Measurements from ENCODE around the gene SIGLEC1. TPM values are rescaled to one million over a fixed set of nuclear protein-coding genes. Genes with fewer than 3 reads are reported as not detected.

The SIGLEC1 gene
- total and polyA plus RNA-seq, 2 of the 4 experiments (the other 2 are of a cell fraction): not detected

DNA sequence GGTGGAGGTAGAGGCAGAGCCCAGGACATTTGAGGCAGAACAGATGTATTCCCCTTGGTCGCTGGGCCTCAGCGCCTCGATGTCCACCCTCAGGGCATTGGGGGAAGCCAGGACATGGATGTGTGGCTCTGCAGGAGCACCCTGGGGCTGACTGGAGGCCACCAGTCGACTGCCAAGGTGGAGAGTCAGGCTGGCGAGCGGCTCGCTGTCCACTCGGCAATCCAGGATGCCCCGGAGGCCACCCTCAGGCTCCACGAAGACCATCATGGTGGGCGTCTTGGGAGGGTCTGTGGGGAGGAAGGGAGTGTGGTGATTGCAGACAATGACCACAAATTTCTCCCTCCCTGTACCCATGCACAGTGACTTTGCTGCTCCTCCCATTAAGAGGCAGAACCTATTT, 22.4 kb downstream of the SIGLEC1 start:
- BruUV-seq (replicated peaks): no TSS peak
- dilution Hi-C loops (cut with HindIII; ENCODE audit: low sequenced_read_pairs, unreplicated experiment): no loop called here
- intact Hi-C loops (cut with micrococcal nuclease): no loop called here

More for the DNA sequence above, 22.4 kb downstream of the SIGLEC1 start:
- H3K56ac ChIP-seq (ENCODE audit: extremely low read depth, insufficient read depth, low read length): no peak overlapping the region
- H2AK5ac ChIP-seq (ENCODE audit: low read depth, low read length): no peak overlapping the region
- in situ Hi-C loops (cut with MboI; ENCODE audit: low sequenced_read_pairs): no loop called here
- no peak overlapping the region for H3K23ac ChIP-seq (ENCODE audit: low read depth, low read length)
- POLR2A ChIA-PET (ENCODE audit: unreplicated experiment): no interaction called here
- no peaks in the 10 kb centered on the region for H3K79me1 ChIP-seq (ENCODE audit: low read depth in 1 of 2, low read length in 2 of 2)
- no peak overlapping the region for H3K4ac ChIP-seq (ENCODE audit: low read depth, low read length)
- H2AFZ ChIP-seq (replicated peaks; ENCODE audit: low read length, poor library complexity): peak overlapping the region; percentile 41
- no peak overlapping the region for H2AK9ac ChIP-seq (replicated peaks; ENCODE audit: low read depth, low read length, poor library complexity)
- no CpG with 5 or more reads among the region's 11 CpGs for WGBS, 2 experiments (ENCODE audit: extremely low coverage in 2 of 2, insufficient read length in 1 of 2)
- no peak overlapping the region for H4K91ac ChIP-seq (ENCODE audit: insufficient read depth, low read depth, low read length)
- no peak overlapping the region for H4K5ac ChIP-seq (ENCODE audit: low read depth, low read length)
- no peaks in the 10 kb centered on the region for H3K9me3 ChIP-seq (ENCODE audit: control insufficient read depth, insufficient read depth, low read length)
- DNase-seq (no peak), ATAC-seq (ENCODE audit: low read depth) (no peak)
- no peak overlapping the region for H3K18ac ChIP-seq (ENCODE audit: low read depth, low read length)
- no peak for TF ChIP-seq FOS (IDR thresholded peaks at IDR 0.05; ENCODE audit: low read depth, low read length)
- no peak for TF ChIP-seq CHD1 (IDR thresholded peaks at IDR 0.05; ENCODE audit: low read depth, low read length)
- no peak for TF ChIP-seq ELK1 (IDR thresholded peaks at IDR 0.05; ENCODE audit: borderline replicate concordance, low read depth, low read length)
- TF ChIP-seq SMC3 (IDR thresholded peaks at IDR 0.05; ENCODE audit: low read depth, low read length): no peak
- no peak for TF ChIP-seq POLR2A (IDR thresholded peaks at IDR 0.05; ENCODE audit: low read depth, low read length)
- TF ChIP-seq, protein P1, sequence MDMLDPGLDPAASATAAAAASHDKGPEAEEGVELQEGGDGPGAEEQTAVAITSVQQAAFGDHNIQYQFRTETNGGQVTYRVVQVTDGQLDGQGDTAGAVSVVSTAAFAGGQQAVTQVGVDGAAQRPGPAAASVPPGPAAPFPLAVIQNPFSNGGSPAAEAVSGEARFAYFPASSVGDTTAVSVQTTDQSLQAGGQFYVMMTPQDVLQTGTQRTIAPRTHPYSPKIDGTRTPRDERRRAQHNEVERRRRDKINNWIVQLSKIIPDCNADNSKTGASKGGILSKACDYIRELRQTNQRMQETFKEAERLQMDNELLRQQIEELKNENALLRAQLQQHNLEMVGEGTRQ (IDR thresholded peaks at IDR 0.05; ENCODE audit: low read depth, low read length): no peak
- no peak for TF ChIP-seq MXI1 (IDR thresholded peaks at IDR 0.05; ENCODE audit: borderline replicate concordance, low read depth, low read length)
- TF ChIP-seq NFE2L2 (IDR thresholded peaks at IDR 0.05; ENCODE audit: low read depth, low read length): no peak
- TF ChIP-seq MAZ (IDR thresholded peaks at IDR 0.05; ENCODE audit: borderline replicate concordance, low read depth, low read length): no peak
- no peak for TF ChIP-seq MAFK (IDR thresholded peaks at IDR 0.05; ENCODE audit: low read depth, low read length)
- TF ChIP-seq, protein P2, sequence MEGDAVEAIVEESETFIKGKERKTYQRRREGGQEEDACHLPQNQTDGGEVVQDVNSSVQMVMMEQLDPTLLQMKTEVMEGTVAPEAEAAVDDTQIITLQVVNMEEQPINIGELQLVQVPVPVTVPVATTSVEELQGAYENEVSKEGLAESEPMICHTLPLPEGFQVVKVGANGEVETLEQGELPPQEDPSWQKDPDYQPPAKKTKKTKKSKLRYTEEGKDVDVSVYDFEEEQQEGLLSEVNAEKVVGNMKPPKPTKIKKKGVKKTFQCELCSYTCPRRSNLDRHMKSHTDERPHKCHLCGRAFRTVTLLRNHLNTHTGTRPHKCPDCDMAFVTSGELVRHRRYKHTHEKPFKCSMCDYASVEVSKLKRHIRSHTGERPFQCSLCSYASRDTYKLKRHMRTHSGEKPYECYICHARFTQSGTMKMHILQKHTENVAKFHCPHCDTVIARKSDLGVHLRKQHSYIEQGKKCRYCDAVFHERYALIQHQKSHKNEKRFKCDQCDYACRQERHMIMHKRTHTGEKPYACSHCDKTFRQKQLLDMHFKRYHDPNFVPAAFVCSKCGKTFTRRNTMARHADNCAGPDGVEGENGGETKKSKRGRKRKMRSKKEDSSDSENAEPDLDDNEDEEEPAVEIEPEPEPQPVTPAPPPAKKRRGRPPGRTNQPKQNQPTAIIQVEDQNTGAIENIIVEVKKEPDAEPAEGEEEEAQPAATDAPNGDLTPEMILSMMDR (conservative IDR thresholded peaks at IDR 0.05; ENCODE audit: low read depth, low read length): no peak
- TF ChIP-seq CEBPB (IDR thresholded peaks at IDR 0.05; ENCODE audit: low read depth, low read length): no peak
- no peak for TF ChIP-seq RAD21 (IDR thresholded peaks at IDR 0.05; ENCODE audit: low read length)
- TF ChIP-seq BHLHE40 (IDR thresholded peaks at IDR 0.05; ENCODE audit: low read depth, low read length): no peak
- no peak overlapping the region for H3K14ac ChIP-seq (replicated peaks; ENCODE audit: low read depth, low read length)
- peaks cover 5% of the 10 kb centered on the region; the same call in 1 of the 2 replicates for H3K27me3 ChIP-seq (ENCODE audit: control insufficient read depth, insufficient read depth, low read length)
- no peak overlapping the region for H3K4me3 ChIP-seq (ENCODE audit: insufficient read depth, low read depth, low read length)
- no peak overlapping the region for H2BK15ac ChIP-seq (ENCODE audit: low read depth, low read length)
- peaks cover 17% of the 10 kb centered on the region for H3K9me1 ChIP-seq (ENCODE audit: insufficient read depth, low read length)
- H3K4me2 ChIP-seq (ENCODE audit: low read depth, low read length): no peak overlapping the region
- H2BK20ac ChIP-seq (ENCODE audit: low read depth, low read length): no peak overlapping the region
- no peak overlapping the region for H3K9ac ChIP-seq (ENCODE audit: low read depth, low read length)
- no peak overlapping the region for H2BK120ac ChIP-seq (ENCODE audit: low read depth, low read length)
- H4K20me1 ChIP-seq (ENCODE audit: insufficient read depth, low read length): no peaks in the 10 kb centered on the region
- H3K27ac ChIP-seq (ENCODE audit: insufficient read depth, low read length): no peak overlapping the region
- CTCF ChIA-PET: no interaction called here
- H3K36me3 ChIP-seq (ENCODE audit: control insufficient read depth, insufficient read depth, low read length): no peaks in the 10 kb centered on the region
- no peak overlapping the region for H4K8ac ChIP-seq (ENCODE audit: low read depth in 2 of 2, low read length in 2 of 2)
- no peak overlapping the region for H2BK5ac ChIP-seq (ENCODE audit: low read depth, low read length, poor library complexity, severe bottlenecking)
- H3K4me1 ChIP-seq (ENCODE audit: control insufficient read depth, insufficient read depth, low read length): peaks cover 16% of the 10 kb centered on the region

Data from IMR-90 (cell line).